Naive thymus-derived CD4-positive, alpha-beta T cell (primary cell): ENCODE measurements around the gene TGFBR2. TPM values are rescaled to one million over a fixed set of nuclear protein-coding genes. Genes with fewer than 3 reads are reported as not detected.

Experiments used
- ATAC-seq: fragments of 150-1000 bp; cut with Tn5 transposase; 2 replicates; pipeline ENCODE4 v1.10.0; 2021; ENCODE audit warnings: mild to moderate bottlenecking, moderate library complexity
- CTCF ChIA-PET: fragments of 350-600 bp; sonication (Branson Sonifier 250); formaldehyde crosslinking; loops from one replicate; lab custom pipeline; 2021; ENCODE audit warnings: antibody characterized with exemption; lab: Charles Lee
- POLR2A ChIA-PET: fragments of 350-600 bp; sonication (Branson Sonifier 250); formaldehyde crosslinking; loops from one replicate; lab custom pipeline; 2021; ENCODE audit warnings: antibody characterized with exemption, inconsistent platforms; lab: Charles Lee
- DNase-seq, 9 donors: peaks; one replicate each; pipeline versions ENCODE4 v3.0.0 to v3.0.0-alpha.2; 2020 to 2022; ENCODE audit warnings: mixed read lengths in 1 of 9
- H3K27ac ChIP-seq: one replicate; pipeline ENCODE4 v1.7.0; 2013; ENCODE audit warnings: mild to moderate bottlenecking, low read depth, low read length, moderate library complexity
- H3K27me3 ChIP-seq, 2 donors: one replicate each; pipeline ENCODE4 v1.7.0; 2013; ENCODE audit warnings: low read length in 2 of 2, mild to moderate bottlenecking in 2 of 2, moderate library complexity in 2 of 2; ENCODE audit not compliant: control insufficient read depth in 2 of 2, insufficient read depth in 2 of 2
- H3K36me3 ChIP-seq, 3 experiments: 1 replicate in 2 of 3; 2 replicates in 1 of 3; pipeline ENCODE4 v1.7.0; 2013; ENCODE audit warnings: low read length in 3 of 3, mild to moderate bottlenecking in 3 of 3, moderate library complexity in 1 of 3; ENCODE audit not compliant: insufficient read depth in 3 of 3, control insufficient read depth in 2 of 3
- H3K4me1 ChIP-seq, 2 donors: one replicate each; pipeline ENCODE4 v1.7.0; 2013; ENCODE audit warnings: low read length in 2 of 2, mild to moderate bottlenecking in 2 of 2, moderate library complexity in 1 of 2; ENCODE audit not compliant: control insufficient read depth in 2 of 2, insufficient read depth in 2 of 2
- H3K4me3 ChIP-seq: 2 replicates; pipeline ENCODE4 v1.7.0; 2013; ENCODE audit warnings: mild to moderate bottlenecking, low read length
- H3K9me3 ChIP-seq, 3 experiments: 1 replicate in 2 of 3; 2 replicates in 1 of 3; pipeline ENCODE4 v1.7.0; 2013; ENCODE audit warnings: low read length in 3 of 3; ENCODE audit not compliant: control insufficient read depth in 2 of 3
- H3K27ac Mint-ChIP-seq, 9 donors: one replicate each; pipeline ENCODE4 v1.8.0; 2020 to 2022; ENCODE audit warnings: mixed read lengths in 9 of 9, mild to moderate bottlenecking in 8 of 9, moderate library complexity in 5 of 9, inconsistent platforms in 2 of 9
- H3K27me3 Mint-ChIP-seq, 5 donors: one replicate each; pipeline ENCODE4 v1.8.0; 2021 to 2022; ENCODE audit warnings: mixed read lengths in 5 of 5, mild to moderate bottlenecking in 1 of 5
- H3K36me3 Mint-ChIP-seq, 5 donors: one replicate each; pipeline ENCODE4 v1.8.0; 2020 to 2022; ENCODE audit warnings: mixed read lengths in 5 of 5, mild to moderate bottlenecking in 3 of 5, inconsistent platforms in 1 of 5
- H3K4me1 Mint-ChIP-seq, 7 donors: one replicate each; pipeline ENCODE4 v1.8.0; 2020 to 2022; ENCODE audit warnings: mixed read lengths in 7 of 7, mild to moderate bottlenecking in 3 of 7, inconsistent platforms in 1 of 7
- H3K4me3 Mint-ChIP-seq, 10 donors: one replicate each; pipeline ENCODE4 v1.8.0; 2020 to 2022; ENCODE audit warnings: mild to moderate bottlenecking in 10 of 10, mixed read lengths in 10 of 10, moderate library complexity in 6 of 10, inconsistent platforms in 2 of 10
- H3K9me3 Mint-ChIP-seq, 11 donors: one replicate each; pipeline ENCODE4 v1.8.0; 2020 to 2022; ENCODE audit warnings: mixed read lengths in 11 of 11, mild to moderate bottlenecking in 4 of 11, inconsistent platforms in 1 of 11, moderate library complexity in 1 of 11
- intact Hi-C, 2 donors: fragments of 100-400 bp; cut with micrococcal nuclease; formaldehyde crosslinking; loops; one replicate each; pipeline ENCODE4 v1.15.1; 2023
- polyA plus RNA-seq, 2 donors: library from polyadenylated mRNA; unstranded; fragments of 300-500 nt; fragmentation: Illumina TruSeq; gene quantifications; one replicate each; pipeline ENCODE4 v1.2.3, GENCODE V29; 2021
- total RNA-seq, 6 experiments: library from RNA in 5 of 6; stranded (reverse) in 5 of 6; gene quantifications; 1 replicate in 5 of 6; 2 replicates in 1 of 6; pipeline ENCODE4 v1.2.3 and lab custom pipeline; 2021 to 2026

Gene TGFBR2
- total and polyA plus RNA-seq, 7 experiments from 2014 or later, result 63.0 to 263 (median 155) TPM

GRCh38 chr3:30664884-30665283, 58.5 kb downstream of the TGFBR2 start:
- Histone ChIP-seq H3K9me3 (no peaks in the 10 kb centered on the region), H3K36me3 (peaks cover 0 to 25% (median 6%) of the 10 kb centered on the region in 3 experiments), H3K27ac (peak overlapping the region; percentile 70), H3K4me1 (peaks cover 63 to 95% of the 10 kb centered on the region in 2 donors), H3K4me3 (peak overlapping the region; percentile 1), H3K27me3 (no peaks in the 10 kb centered on the region)
- DNase-seq, result peak in 7 of 9 donors; percentile 53 to 80 (median 74)
- Mint-ChIP-seq H3K4me3 (peak overlapping the region; percentile 22 to 88 (median 68)), H3K27me3 (no peaks in the 10 kb centered on the region), H3K9me3 (peaks cover 0 to 1% (median 0%) of the 10 kb centered on the region in 11 donors), H3K4me1 (peaks cover 70 to 100% (median 95%) of the 10 kb centered on the region in 7 donors), H3K27ac (peak overlapping the region; percentile 87 to 99 (median 97)), H3K36me3 (peaks cover 12 to 53% (median 36%) of the 10 kb centered on the region in 5 donors)
- POLR2A ChIA-PET, result interaction anchor here (0.7 to 10.0 kb wide), 23 partner anchors 8 to 867 kb away, joined by 3 to 109 read pairs (median 5); partner anchors contain the start of gene TGFBR2
- CTCF ChIA-PET, result interaction anchor here (1.0 to 1.6 kb wide), 4 partner anchors 9 to 57 kb away, joined by 3 to 5 read pairs (median 4); no protein-coding TSS in a partner anchor
- ATAC-seq, result peak; percentile 73
- intact Hi-C loops, result loop anchor here (1.0 to 10.0 kb wide), 4 partner anchors 10 to 800 kb away; no protein-coding TSS in a partner anchor

GRCh38 chr3:30665539-30665938, 59.1 kb downstream of the TGFBR2 start:
- CTCF ChIA-PET, result interaction anchor here (0.6 to 1.6 kb wide), 5 partner anchors 10 to 58 kb away, joined by 3 to 5 read pairs (median 4); no protein-coding TSS in a partner anchor
- Histone ChIP-seq H3K4me3 (peak overlapping the region; percentile 18), H3K27me3 (no peaks in the 10 kb centered on the region), H3K36me3 (peaks cover 0 to 26% (median 6%) of the 10 kb centered on the region in 3 experiments), H3K9me3 (no peaks in the 10 kb centered on the region), H3K27ac (peak overlapping the region; percentile 70), H3K4me1 (peaks cover 57 to 95% of the 10 kb centered on the region in 2 donors)
- intact Hi-C loops, result loop anchor here (1.0 to 10.0 kb wide), 4 partner anchors 10 to 799 kb away; no protein-coding TSS in a partner anchor
- peak overlapping the region in 9 of 10 donors; percentile 6 to 88 (median 66) for H3K4me3 Mint-ChIP-seq
- peaks cover 0 to 1% (median 0%) of the 10 kb centered on the region in 11 donors for H3K9me3 Mint-ChIP-seq
- H3K27ac Mint-ChIP-seq, result peak overlapping the region; percentile 87 to 99 (median 97)
- no peak for ATAC-seq
- H3K27me3 Mint-ChIP-seq, result no peaks in the 10 kb centered on the region
- peaks cover 70 to 100% (median 99%) of the 10 kb centered on the region in 7 donors for H3K4me1 Mint-ChIP-seq
- DNase-seq, result peak in 1 of 9 donors; percentile 5
- peaks cover 16 to 59% (median 43%) of the 10 kb centered on the region in 5 donors for H3K36me3 Mint-ChIP-seq
- POLR2A ChIA-PET, result interaction anchor here (0.7 to 10.0 kb wide), 23 partner anchors 8 to 867 kb away, joined by 3 to 109 read pairs (median 5); partner anchors contain the start of gene TGFBR2

GRCh38 chr3:30666572-30667279, 60.3 kb downstream of the TGFBR2 start:
- H3K9me3 ChIP-seq, result no peaks in the 10 kb centered on the region
- intact Hi-C loops, result loop anchor here (1.0 to 10.0 kb wide), 8 partner anchors 8 to 798 kb away; no protein-coding TSS in a partner anchor
- H3K4me1 ChIP-seq, result peaks cover 46 to 95% of the 10 kb centered on the region in 2 donors
- CTCF ChIA-PET, result interaction anchor here (0.5 to 1.6 kb wide), 9 partner anchors 9 to 468 kb away, joined by 3 to 6 read pairs (median 3); no protein-coding TSS in a partner anchor
- no peak for ATAC-seq
- H3K27ac Mint-ChIP-seq, result peak overlapping the region; percentile 87 to 99 (median 94)
- H3K4me1 Mint-ChIP-seq, result peaks cover 68 to 100% (median 99%) of the 10 kb centered on the region in 7 donors
- H3K27me3 ChIP-seq, result no peaks in the 10 kb centered on the region
- H3K36me3 ChIP-seq, result peaks cover 2 to 22% (median 15%) of the 10 kb centered on the region in 3 experiments
- peaks cover 17 to 59% (median 43%) of the 10 kb centered on the region in 5 donors for H3K36me3 Mint-ChIP-seq
- H3K4me3 Mint-ChIP-seq, result peak overlapping the region; percentile 52 to 88 (median 66)
- H3K27me3 Mint-ChIP-seq, result no peaks in the 10 kb centered on the region
- H3K4me3 ChIP-seq, result no peak overlapping the region
- H3K9me3 Mint-ChIP-seq, result no peaks in the 10 kb centered on the region
- DNase-seq, result peak in 3 of 9 donors; percentile 20 to 31 (median 30)
- POLR2A ChIA-PET, result interaction anchor here (0.8 to 10.0 kb wide), 14 partner anchors 10 to 59 kb away, joined by 3 to 109 read pairs (median 6); partner anchors contain the start of gene TGFBR2
- H3K27ac ChIP-seq, result peak overlapping the region; percentile 72

- H3K4me1 ChIP-seq, result peaks cover 46 to 95% of the 10 kb centered on the region in 2 donors
- Mint-ChIP-seq H3K4me3 (peak overlapping the region; percentile 16 to 88 (median 62)), H3K36me3 (peaks cover 21 to 59% (median 45%) of the 10 kb centered on the region in 5 donors), H3K27ac (peak overlapping the region; percentile 82 to 99 (median 94)), H3K4me1 (peaks cover 64 to 100% (median 99%) of the 10 kb centered on the region in 7 donors), H3K9me3 (peaks cover 0 to 1% (median 0%) of the 10 kb centered on the region in 11 donors), H3K27me3 (no peaks in the 10 kb centered on the region)
- peaks cover 6 to 24% (median 16%) of the 10 kb centered on the region in 3 experiments for H3K36me3 ChIP-seq
- ChIA-PET POLR2A (interaction anchor here (1.0 to 10.0 kb wide), 12 partner anchors 10 to 60 kb away, joined by 4 to 109 read pairs (median 6); partner anchors contain the start of gene TGFBR2), CTCF (interaction anchor here (1.0 to 1.6 kb wide), 6 partner anchors 10 to 468 kb away, joined by 3 to 6 read pairs (median 4); no protein-coding TSS in a partner anchor)
- intact Hi-C loops, result loop anchor here (1.0 to 10.0 kb wide), 7 partner anchors 8 to 798 kb away; no protein-coding TSS in a partner anchor
- no peaks in the 10 kb centered on the region for H3K27me3 ChIP-seq
- DNase-seq (peak in 6 of 9 donors; percentile 60 to 71 (median 66)), ATAC-seq (peak; percentile 59)
- H3K4me3 ChIP-seq, result no peak overlapping the region
- H3K9me3 ChIP-seq, result no peaks in the 10 kb centered on the region
- H3K27ac ChIP-seq, result peak overlapping the region; percentile 72
Measured at GRCh38 chr3:30667280-30667651, 60.9 kb downstream of the TGFBR2 start.

- peaks cover 66 to 100% (median 99%) of the 10 kb centered on the region in 7 donors for H3K4me1 Mint-ChIP-seq
- no peaks in the 10 kb centered on the region for H3K27me3 Mint-ChIP-seq
- intact Hi-C loops, result loop anchor here (5.0 to 10.0 kb wide), 2 partner anchors 36 to 797 kb away; no protein-coding TSS in a partner anchor
- peak overlapping the region; percentile 39 to 99 (median 94) for H3K27ac Mint-ChIP-seq
- H3K36me3 Mint-ChIP-seq, result peaks cover 27 to 62% (median 48%) of the 10 kb centered on the region in 5 donors
- no peaks in the 10 kb centered on the region for H3K9me3 ChIP-seq
- peak overlapping the region; percentile 72 for H3K27ac ChIP-seq
- ATAC-seq (no peak), DNase-seq (no peak)
- peaks cover 0 to 2% (median 0%) of the 10 kb centered on the region in 11 donors for H3K9me3 Mint-ChIP-seq
- ChIA-PET POLR2A (interaction anchor here (1.0 to 10.0 kb wide), 6 partner anchors 10 to 61 kb away, joined by 4 to 109 read pairs (median 38); partner anchors contain the start of gene TGFBR2), CTCF (interaction anchor here (1.4 kb wide), 1 partner anchor 11 kb away, joined by 4 read pairs; no protein-coding TSS in a partner anchor)
- no peak overlapping the region for H3K4me3 ChIP-seq
- H3K4me1 ChIP-seq, result peaks cover 52 to 95% of the 10 kb centered on the region in 2 donors
- peaks cover 13 to 29% (median 21%) of the 10 kb centered on the region in 3 experiments for H3K36me3 ChIP-seq
- H3K4me3 Mint-ChIP-seq, result peak overlapping the region; percentile 35 to 88 (median 58)
- no peaks in the 10 kb centered on the region for H3K27me3 ChIP-seq
Measured at GRCh38 chr3:30668051-30668609, 61.7 kb downstream of the TGFBR2 start.
